ENCODE results near the gene KMT2D.

GRCh38 chr12:49027846-49028555 lies 32.6 kb downstream of the KMT2D start:
- TF ChIP-seq CTCF (conservative IDR thresholded peaks at IDR 0.05; ENCODE audit: low read length) (no peak), EZH2phosphoT487 (IDR thresholded peaks at IDR 0.05; ENCODE audit: borderline replicate concordance) (no peak)

Data from Loucy (cell line).